ENCODE data around the gene CCM2L.

CCM2L gene

GRCh38 chr20:31990641-31991338, 19.4 kb upstream of the CCM2L start:
- Histone ChIP-seq H3K4me2 (ENCODE audit: low read length) (no peak overlapping the region), H3K9me3 (ENCODE audit: control insufficient read depth, low read length) (no peaks in the 10 kb centered on the region), H3K27me3 (ENCODE audit: control insufficient read depth, insufficient read depth, low read length) (no peaks in the 10 kb centered on the region), H3K36me3 (ENCODE audit: control insufficient read depth, insufficient read depth, low read length) (no peaks in the 10 kb centered on the region), H3K79me2 (peaks cover 14% of the 10 kb centered on the region), H3K4me3 (ENCODE audit: low read depth, low read length) (no peak overlapping the region), H2AFZ (no peak overlapping the region), H3K4me1 (no peaks in the 10 kb centered on the region), H3K9ac (no peak overlapping the region), H3K27ac (no peak overlapping the region)
- TF ChIP-seq CTCF (IDR thresholded peaks at IDR 0.05), result no peak

- Histone ChIP-seq H3K36me3 (ENCODE audit: control insufficient read depth, insufficient read depth, low read length) (no peaks in the 10 kb centered on the region), H3K4me2 (ENCODE audit: low read length) (no peak overlapping the region), H3K9ac (no peak overlapping the region), H3K27ac (no peak overlapping the region), H3K4me3 (ENCODE audit: low read depth, low read length) (no peak overlapping the region), H2AFZ (no peak overlapping the region), H3K79me2 (peaks cover 14% of the 10 kb centered on the region), H3K4me1 (no peaks in the 10 kb centered on the region), H3K9me3 (ENCODE audit: control insufficient read depth, low read length) (no peaks in the 10 kb centered on the region), H3K27me3 (ENCODE audit: control insufficient read depth, insufficient read depth, low read length) (no peaks in the 10 kb centered on the region)
- no peak for TF ChIP-seq CTCF (IDR thresholded peaks at IDR 0.05)
Measured at GRCh38 chr20:31991339-31991705, 18.9 kb upstream of the CCM2L start.

GRCh38 chr20:31992086-31992485, 18.2 kb upstream of the CCM2L start:
- Histone ChIP-seq H3K9me3 (ENCODE audit: control insufficient read depth, low read length) (no peaks in the 10 kb centered on the region), H3K9ac (no peak overlapping the region), H3K4me1 (no peaks in the 10 kb centered on the region), H3K79me2 (peaks cover 10% of the 10 kb centered on the region), H3K36me3 (ENCODE audit: control insufficient read depth, insufficient read depth, low read length) (no peaks in the 10 kb centered on the region), H3K4me3 (ENCODE audit: low read depth, low read length) (no peak overlapping the region), H2AFZ (no peak overlapping the region), H3K4me2 (ENCODE audit: low read length) (no peak overlapping the region), H3K27me3 (ENCODE audit: control insufficient read depth, insufficient read depth, low read length) (no peaks in the 10 kb centered on the region), H3K27ac (no peak overlapping the region)
- TF ChIP-seq CTCF (IDR thresholded peaks at IDR 0.05), result no peak

- no peak overlapping the region for H3K27ac ChIP-seq
- no peak overlapping the region for H3K4me3 ChIP-seq (ENCODE audit: low read depth, low read length)
- H3K9ac ChIP-seq, result no peak overlapping the region
- no peaks in the 10 kb centered on the region for H3K36me3 ChIP-seq (ENCODE audit: control insufficient read depth, insufficient read depth, low read length)
- H3K4me2 ChIP-seq (ENCODE audit: low read length), result no peak overlapping the region
- TF ChIP-seq CTCF (IDR thresholded peaks at IDR 0.05), result no peak
- H3K79me2 ChIP-seq, result no peaks in the 10 kb centered on the region
- H2AFZ ChIP-seq, result no peak overlapping the region
- no peaks in the 10 kb centered on the region for H3K4me1 ChIP-seq
- no peaks in the 10 kb centered on the region for H3K9me3 ChIP-seq (ENCODE audit: control insufficient read depth, low read length)
- no peaks in the 10 kb centered on the region for H3K27me3 ChIP-seq (ENCODE audit: control insufficient read depth, insufficient read depth, low read length)
Measured at GRCh38 chr20:31996996-31997395, 13.2 kb upstream of the CCM2L start.

GRCh38 chr20:31998246-31998645, 12.0 kb upstream of the CCM2L start:
- Histone ChIP-seq H3K27ac (no peak overlapping the region), H3K27me3 (ENCODE audit: control insufficient read depth, insufficient read depth, low read length) (no peaks in the 10 kb centered on the region), H3K36me3 (ENCODE audit: control insufficient read depth, insufficient read depth, low read length) (no peaks in the 10 kb centered on the region), H3K9ac (no peak overlapping the region), H3K9me3 (ENCODE audit: control insufficient read depth, low read length) (no peaks in the 10 kb centered on the region), H3K4me1 (no peaks in the 10 kb centered on the region), H3K4me3 (ENCODE audit: low read depth, low read length) (no peak overlapping the region), H2AFZ (no peak overlapping the region), H3K4me2 (ENCODE audit: low read length) (no peak overlapping the region), H3K79me2 (no peaks in the 10 kb centered on the region)
- TF ChIP-seq CTCF (IDR thresholded peaks at IDR 0.05), result no peak

All from parathyroid adenoma (tissue), 2 donors.